H9 (cell line): ENCODE measurements around the gene IGSF22. TPM values are rescaled to one million over a fixed set of nuclear protein-coding genes. Genes with fewer than 3 reads are reported as not detected.

Source experiments
- DNase-seq: peaks from one replicate; pipeline ENCODE4 v3.0.0-alpha.2; 2017
- H2AFZ ChIP-seq: one replicate; pipeline ENCODE4 v1.6.1; 2013; ENCODE audit warnings: mild to moderate bottlenecking, low read length, control low read depth, moderate library complexity
- H2AK5ac ChIP-seq: 2 replicates; pipeline ENCODE4 v1.6.1; 2013; ENCODE audit warnings: low read length, control low read depth, mixed read lengths; ENCODE audit not compliant: insufficient read length
- H2BK120ac ChIP-seq: one replicate; pipeline ENCODE4 v1.6.1; 2013; ENCODE audit warnings: low read depth, mild to moderate bottlenecking, low read length, control low read depth, inconsistent platforms; ENCODE audit not compliant: poor library complexity, severe bottlenecking
- H2BK12ac ChIP-seq: 2 replicates; pipeline ENCODE4 v1.6.1; 2013; ENCODE audit warnings: low read length, control low read depth, mixed read lengths, low read depth; ENCODE audit not compliant: insufficient read length
- H2BK15ac ChIP-seq: 2 replicates; pipeline ENCODE4 v1.6.1; 2013; ENCODE audit warnings: low read depth, low read length, control low read depth
- H2BK20ac ChIP-seq: one replicate; pipeline ENCODE4 v1.6.1; 2013; ENCODE audit warnings: low read depth, mild to moderate bottlenecking, low read length, control low read depth, inconsistent platforms; ENCODE audit not compliant: poor library complexity, severe bottlenecking
- H2BK5ac ChIP-seq: 2 replicates; pipeline ENCODE4 v1.6.1; 2013; ENCODE audit warnings: low read length, control low read depth, mixed read lengths; ENCODE audit not compliant: insufficient read length
- H3K14ac ChIP-seq: 2 replicates; pipeline ENCODE4 v1.6.1; 2013; ENCODE audit warnings: low read length, control low read depth; ENCODE audit not compliant: insufficient read depth
- H3K18ac ChIP-seq: 2 replicates; pipeline ENCODE4 v1.6.1; 2013; ENCODE audit warnings: low read depth, mild to moderate bottlenecking, mixed read lengths, low read length, control low read depth; ENCODE audit not compliant: insufficient read length
- H3K23ac ChIP-seq: 2 replicates; pipeline ENCODE4 v1.6.1; 2013; ENCODE audit warnings: low read length, control low read depth, mixed read lengths, low read depth; ENCODE audit not compliant: insufficient read length
- H3K23me2 ChIP-seq: 2 replicates; pipeline ENCODE4 v1.6.1; 2013; ENCODE audit warnings: low read depth, mild to moderate bottlenecking, mixed read lengths, low read length, control low read depth; ENCODE audit not compliant: insufficient read length, poor library complexity, severe bottlenecking
- H3K27ac ChIP-seq: 2 replicates; pipeline ENCODE4 v1.5.1; 2013; ENCODE audit warnings: low read length, control low read depth, mixed read lengths, low read depth; ENCODE audit not compliant: insufficient read length
- H3K27me3 ChIP-seq: 2 replicates; pipeline ENCODE4 v1.6.1; 2013; ENCODE audit warnings: low read length, control low read depth, inconsistent platforms; ENCODE audit not compliant: insufficient read depth
- H3K4ac ChIP-seq: 2 replicates; pipeline ENCODE4 v1.6.1; 2013; ENCODE audit warnings: low read depth, mild to moderate bottlenecking, control low read depth, inconsistent platforms, low read length, moderate library complexity
- H3K4me1 ChIP-seq: 2 replicates; pipeline ENCODE4 v1.6.1; 2013; ENCODE audit warnings: low read length, control low read depth, inconsistent platforms; ENCODE audit not compliant: insufficient read depth
- H3K4me2 ChIP-seq: 2 replicates; pipeline ENCODE4 v1.6.1; 2013; ENCODE audit warnings: low read length, control low read depth, mixed read lengths; ENCODE audit not compliant: insufficient read length, insufficient read depth
- H3K56ac ChIP-seq: 2 replicates; pipeline ENCODE4 v1.6.1; 2013; ENCODE audit warnings: low read depth, mild to moderate bottlenecking, mixed read lengths, low read length, control low read depth; ENCODE audit not compliant: insufficient read length
- H3K79me1 ChIP-seq: 2 replicates; pipeline ENCODE4 v1.6.1; 2013; ENCODE audit warnings: low read depth, mild to moderate bottlenecking, moderate library complexity, low read length, control low read depth, inconsistent platforms; ENCODE audit not compliant: insufficient read depth, poor library complexity, severe bottlenecking
- H3K79me2 ChIP-seq: 2 replicates; pipeline ENCODE4 v1.6.1; 2013; ENCODE audit warnings: low read length, control low read depth, inconsistent platforms; ENCODE audit not compliant: insufficient read depth
- H3K9ac ChIP-seq: 2 replicates; pipeline ENCODE4 v1.6.1; 2013; ENCODE audit warnings: low read length, control low read depth, mixed read lengths; ENCODE audit not compliant: insufficient read length; ENCODE audit errors: extremely low read depth
- H3K9me3 ChIP-seq: one replicate; pipeline ENCODE4 v1.6.1; 2013; ENCODE audit warnings: low read depth, low read length, inconsistent platforms; ENCODE audit not compliant: control insufficient read depth
- H3T11ph ChIP-seq: one replicate; pipeline ENCODE4 v1.6.1; 2013; ENCODE audit warnings: mild to moderate bottlenecking, low read length, control low read depth, inconsistent platforms
- H4K20me1 ChIP-seq: one replicate; pipeline ENCODE4 v1.6.1; 2013; ENCODE audit not compliant: control insufficient read depth, insufficient read length, insufficient read depth
- H4K5ac ChIP-seq: 2 replicates; pipeline ENCODE4 v1.6.1; 2013; ENCODE audit warnings: low read depth, mild to moderate bottlenecking, mixed read lengths, low read length, control low read depth; ENCODE audit not compliant: insufficient read length
- H4K8ac ChIP-seq: replicated peaks from 2 replicates; pipeline ENCODE4 v1.6.1; 2013; ENCODE audit warnings: low read length, control low read depth, mixed read lengths, low read depth; ENCODE audit not compliant: insufficient read length
- H4K91ac ChIP-seq: 2 replicates; pipeline ENCODE4 v1.6.1; 2013; ENCODE audit warnings: low read depth, mild to moderate bottlenecking, moderate library complexity, mixed read lengths, low read length, control low read depth; ENCODE audit not compliant: insufficient read length
- H3K27ac Mint-ChIP-seq, 3 experiments: 2 replicates in 2 of 3; 3 replicates in 1 of 3; pipeline ENCODE4 v1.8.0; 2020 to 2021; ENCODE audit warnings: mixed read lengths in 3 of 3, mild to moderate bottlenecking in 1 of 3, moderate library complexity in 1 of 3
- H3K27me3 Mint-ChIP-seq: 2 replicates; pipeline ENCODE4 v1.8.0; 2021; ENCODE audit warnings: low read depth, mild to moderate bottlenecking, moderate library complexity, mixed read lengths
- H3K36me3 Mint-ChIP-seq, 3 experiments: 2 replicates in 2 of 3; 3 replicates in 1 of 3; pipeline ENCODE4 v1.8.0; 2020 to 2021; ENCODE audit warnings: low read depth in 3 of 3, mixed read lengths in 3 of 3; ENCODE audit not compliant: insufficient read depth in 1 of 3
- H3K4me1 Mint-ChIP-seq, 2 experiments: 2 replicates each; pipeline ENCODE4 v1.8.0; 2020; ENCODE audit warnings: mixed read lengths in 2 of 2
- H3K4me3 Mint-ChIP-seq, 2 experiments: 2 replicates in 1 of 2; 3 replicates in 1 of 2; pipeline ENCODE4 v1.8.0; 2020 to 2021; ENCODE audit warnings: mild to moderate bottlenecking in 2 of 2, mixed read lengths in 2 of 2, moderate library complexity in 1 of 2
- H3K9me3 Mint-ChIP-seq, 2 experiments: 2 replicates in 1 of 2; 3 replicates in 1 of 2; pipeline ENCODE4 v1.8.0; 2020; ENCODE audit warnings: mild to moderate bottlenecking in 2 of 2, mixed read lengths in 2 of 2, moderate library complexity in 1 of 2
- CTCF ChIP-seq: fragments of 200-600 bp; sonication (generic); conservative IDR thresholded peaks from 3 replicates; pipeline ENCODE4 v1.8.0; 2021; ENCODE audit warnings: antibody characterized with exemption, mild to moderate bottlenecking
- WGBS: extraction: QIAGEN DNeasy Blood & Tissue Kit; methylation state at CpG from one replicate; pipeline ENCODE4 v1.1.7; 2013; ENCODE audit warnings: missing lambda C conversion rate, low lambda C conversion rate, mixed read lengths; ENCODE audit not compliant: insufficient read length; ENCODE audit errors: extremely low coverage; 5-methylcytosine and 5-hydroxymethylcytosine counted together
- total RNA-seq: library from RNA; stranded (reverse); gene quantifications from 2 replicates; pipeline ENCODE4 v1.2.1, GENCODE V29; 2021

Gene IGSF22
- total RNA-seq, 1 experiment from 2014 or later: 0.35 TPM

DNA sequence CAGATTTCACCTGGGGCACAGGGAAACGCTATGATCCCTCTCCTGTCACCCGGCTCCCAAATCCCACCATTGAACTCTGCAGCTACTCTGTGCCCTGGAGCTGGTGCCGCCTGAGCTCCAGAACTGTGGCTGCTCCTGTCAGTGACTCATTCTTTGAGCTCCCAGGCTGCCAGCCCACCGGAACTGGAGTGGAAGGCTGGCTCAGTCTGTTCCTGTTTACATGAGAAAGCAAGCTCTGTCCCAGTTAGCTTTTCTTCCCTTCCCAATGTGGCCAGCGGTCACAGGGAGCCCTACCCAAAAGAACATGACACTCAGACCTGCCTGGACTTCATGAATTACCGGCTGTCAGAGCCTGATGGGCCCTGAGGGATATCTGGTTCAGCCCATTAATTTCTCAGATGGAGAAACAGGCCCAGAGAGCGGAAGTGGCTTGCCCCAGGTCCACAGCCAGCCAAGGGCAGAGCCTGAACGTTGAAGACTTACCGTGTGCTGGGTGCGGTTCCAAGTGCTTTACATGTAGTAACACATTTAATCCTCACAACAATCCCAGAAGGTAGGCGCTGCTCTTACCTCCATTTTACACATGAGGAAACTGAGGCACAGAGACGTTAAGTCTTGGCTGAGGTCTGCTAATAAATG, 23.8 kb upstream of the IGSF22 start:
- H3K27me3 Mint-ChIP-seq: peaks cover 3% of the 10 kb centered on the region
- Histone ChIP-seq H3K9ac (no peak overlapping the region), H4K91ac (no peak overlapping the region), H3T11ph (no peak overlapping the region), H3K27me3 (no peaks in the 10 kb centered on the region), H3K18ac (no peak overlapping the region), H3K23ac (no peak overlapping the region), H3K79me1 (no peaks in the 10 kb centered on the region), H3K27ac (no peak overlapping the region), H3K23me2 (no peaks in the 10 kb centered on the region), H2AFZ (no peak overlapping the region), H2BK120ac (no peak overlapping the region), H3K4ac (no peak overlapping the region), H3K79me2 (no peaks in the 10 kb centered on the region), H2BK5ac (no peak overlapping the region), H3K56ac (no peak overlapping the region), H2BK15ac (no peak overlapping the region), H3K14ac (no peak overlapping the region; the same call in 1 of the 2 replicates), H4K8ac (no peak overlapping the region), H2BK20ac (no peak overlapping the region), H3K9me3 (no peaks in the 10 kb centered on the region), H3K4me1 (peaks cover 2% of the 10 kb centered on the region; the same call in 1 of the 2 replicates), H2BK12ac (no peak overlapping the region), H4K20me1 (no peaks in the 10 kb centered on the region), H3K4me2 (no peak overlapping the region), H4K5ac (no peak overlapping the region), H2AK5ac (no peak overlapping the region)
- H3K4me1 Mint-ChIP-seq: peaks cover 16 to 22% of the 10 kb centered on the region in 2 experiments
- H3K36me3 Mint-ChIP-seq: no peaks in the 10 kb centered on the region
- no peak for TF ChIP-seq CTCF
- H3K9me3 Mint-ChIP-seq: no peaks in the 10 kb centered on the region
- no peak overlapping the region for H3K4me3 Mint-ChIP-seq
- peak; percentile 77 for DNase-seq
- WGBS: no CpG with 5 or more reads among the region's 12 CpGs
- H3K27ac Mint-ChIP-seq: peak overlapping the region in 1 of 3 experiments; percentile 73; a peak in 2 of 7 replicates
